SJCRH30 (cell line): ENCODE measurements around the gene DPM3. TPM values are rescaled to one million over a fixed set of nuclear protein-coding genes. Genes with fewer than 3 reads are reported as not detected.

Experiments
- DNase-seq, 2 experiments: peaks; one replicate each; pipeline ENCODE4 v3.0.0-alpha.2; 2015 to 2020
- H3K27ac ChIP-seq: fragments of 250-450 bp; sonication (Bioruptor Pico); 2 replicates; pipeline ENCODE4 v1.5.1; 2020; ENCODE audit warnings: mild to moderate bottlenecking, moderate library complexity
- H3K27me3 ChIP-seq: fragments of 250-450 bp; sonication (Bioruptor Pico); 2 replicates; pipeline ENCODE4 v1.5.1; 2020; ENCODE audit warnings: mild to moderate bottlenecking, moderate library complexity
- H3K36me3 ChIP-seq: fragments of 250-450 bp; sonication (Bioruptor Pico); 2 replicates; pipeline ENCODE4 v1.5.1; 2020; ENCODE audit warnings: mild to moderate bottlenecking, moderate library complexity
- H3K4me1 ChIP-seq: fragments of 250-450 bp; sonication (Bioruptor Pico); 2 replicates; pipeline ENCODE4 v1.5.1; 2020; ENCODE audit warnings: mild to moderate bottlenecking, moderate library complexity
- H3K4me3 ChIP-seq: fragments of 250-450 bp; sonication (Bioruptor Pico); 2 replicates; pipeline ENCODE4 v1.5.1; 2020; ENCODE audit warnings: mild to moderate bottlenecking, moderate library complexity
- H3K9me3 ChIP-seq: fragments of 250-450 bp; sonication (Bioruptor Pico); replicated peaks from 2 replicates; pipeline ENCODE4 v1.5.1; 2020; ENCODE audit warnings: mild to moderate bottlenecking, moderate library complexity
- total RNA-seq: library from RNA; depleted of rRNA; stranded (reverse); fragments of >200 nt; shearing (Covaris generic); gene quantifications from 2 replicates; pipeline ENCODE4 v1.2.3, GENCODE V29; 2014

DPM3 gene
- total RNA-seq, 1 experiment from 2014 or later: 16.1 TPM

DNA sequence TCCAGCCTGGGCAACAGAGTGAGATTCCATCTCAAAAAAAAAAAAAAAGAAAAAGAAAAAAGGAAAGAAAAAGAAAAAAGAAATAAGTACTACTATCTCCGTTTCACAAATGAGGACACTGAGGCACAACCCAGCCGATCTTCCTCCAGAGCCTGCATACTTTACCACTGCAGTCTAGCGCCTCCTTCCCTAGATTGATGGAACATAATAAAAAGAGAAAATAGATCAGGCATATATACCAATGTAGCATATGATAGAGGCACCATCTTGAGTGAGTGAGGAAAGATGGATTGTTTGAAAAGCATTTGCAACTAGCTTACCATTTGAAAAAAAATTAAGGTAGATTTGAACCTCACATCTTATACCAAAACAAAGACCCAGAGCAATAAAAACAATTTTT is 5.2 kb upstream of the DPM3 start:
- H3K4me1 ChIP-seq: no peaks in the 10 kb centered on the region

GRCh38 chr1:155141749-155142148 is 1.4 kb upstream of the DPM3 start:
- DNase-seq: no peak

More for the DNA sequence above, 5.2 kb upstream of the DPM3 start:
- no peaks in the 10 kb centered on the region for H3K9me3 ChIP-seq
- H3K27ac ChIP-seq: no peak overlapping the region
- no peak overlapping the region for H3K4me3 ChIP-seq
- H3K36me3 ChIP-seq: no peaks in the 10 kb centered on the region
- DNase-seq: no peak
- H3K27me3 ChIP-seq: no peaks in the 10 kb centered on the region

DNA sequence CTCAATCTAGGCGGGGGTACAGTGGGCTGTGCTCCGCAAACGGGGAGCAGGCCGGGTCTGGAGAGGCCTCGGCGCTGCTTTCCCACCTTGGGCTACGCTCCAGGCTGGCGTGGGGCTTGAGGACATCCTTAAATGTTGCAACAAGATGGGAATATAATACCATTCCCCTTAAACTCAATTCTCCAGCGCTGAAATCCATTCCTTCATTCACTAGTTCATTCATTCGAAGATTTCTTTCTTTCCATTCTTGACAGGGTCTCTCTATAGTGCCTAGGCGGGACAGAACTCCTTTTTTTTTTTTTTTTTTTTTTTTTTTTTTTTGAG is 261 bp upstream of the DPM3 start:
- Histone ChIP-seq H3K36me3 (no peaks in the 10 kb centered on the region), H3K4me1 (no peaks in the 10 kb centered on the region; the same call in 1 of the 2 replicates), H3K27me3 (no peaks in the 10 kb centered on the region), H3K4me3 (peak overlapping the region; percentile 88), H3K9me3 (no peaks in the 10 kb centered on the region), H3K27ac (peak overlapping the region; percentile 80; the same call in 1 of the 2 replicates)
- no peak for DNase-seq

More at GRCh38 chr1:155141749-155142148, 1.4 kb upstream of the DPM3 start:
- Histone ChIP-seq H3K4me3 (no peak overlapping the region), H3K4me1 (no peaks in the 10 kb centered on the region; the same call in 1 of the 2 replicates), H3K27ac (no peak overlapping the region), H3K27me3 (no peaks in the 10 kb centered on the region), H3K9me3 (no peaks in the 10 kb centered on the region), H3K36me3 (no peaks in the 10 kb centered on the region)

- no peak overlapping the region for H3K4me3 ChIP-seq
- H3K36me3 ChIP-seq: no peaks in the 10 kb centered on the region
- H3K27ac ChIP-seq: no peak overlapping the region
- H3K4me1 ChIP-seq: no peaks in the 10 kb centered on the region; the same call in 1 of the 2 replicates
- H3K9me3 ChIP-seq: no peaks in the 10 kb centered on the region
- H3K27me3 ChIP-seq: no peaks in the 10 kb centered on the region
- no peak for DNase-seq
Observed at GRCh38 chr1:155137154-155137949, 3.0 kb downstream of the DPM3 start.

DNA sequence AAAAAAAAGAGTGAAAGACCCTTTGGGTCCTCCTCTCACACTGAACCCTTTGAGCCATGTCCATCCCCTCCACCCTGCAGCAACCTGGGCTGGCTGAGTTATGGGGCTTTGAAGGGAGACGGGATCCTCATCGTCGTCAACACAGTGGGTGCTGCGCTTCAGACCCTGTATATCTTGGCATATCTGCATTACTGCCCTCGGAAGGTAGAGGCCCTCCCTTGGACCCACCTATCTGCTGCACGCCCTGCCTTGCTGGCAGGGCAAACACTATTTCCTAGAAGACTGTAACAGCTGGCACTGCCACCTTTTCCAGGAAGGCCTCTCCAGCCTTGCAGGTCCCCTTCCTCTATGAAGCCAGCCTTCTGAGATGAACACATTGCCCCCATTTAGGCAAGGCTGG is 3.6 kb downstream of the DPM3 start:
- H3K9me3 ChIP-seq: no peaks in the 10 kb centered on the region
- H3K4me3 ChIP-seq: peak overlapping the region; percentile 62
- no peak for DNase-seq
- H3K27me3 ChIP-seq: no peaks in the 10 kb centered on the region
- H3K4me1 ChIP-seq: no peaks in the 10 kb centered on the region; the same call in 1 of the 2 replicates
- no peaks in the 10 kb centered on the region for H3K36me3 ChIP-seq
- no peak overlapping the region; the same call in 1 of the 2 replicates for H3K27ac ChIP-seq

- peak within 1 kb of the TSS; percentile 59 for H3K27ac ChIP-seq
- no peaks in the 10 kb centered on the region; the same call in 1 of the 2 replicates for H3K4me1 ChIP-seq
- H3K27me3 ChIP-seq: no peaks in the 10 kb centered on the region
- H3K36me3 ChIP-seq: no peaks in the 10 kb centered on the region
- no peaks in the 10 kb centered on the region for H3K9me3 ChIP-seq
- DNase-seq: peak; percentile 94 to 96
- peak within 1 kb of the TSS; percentile 62 for H3K4me3 ChIP-seq
Observed at GRCh38 chr1:155135415-155136028, 4.8 kb downstream of the DPM3 start, which contains the start of gene SLC50A1. Gene SLC50A1 (plus strand): TSS chr1:155135852. CDS start chr1:155135912, 60 bp downstream.

DNA sequence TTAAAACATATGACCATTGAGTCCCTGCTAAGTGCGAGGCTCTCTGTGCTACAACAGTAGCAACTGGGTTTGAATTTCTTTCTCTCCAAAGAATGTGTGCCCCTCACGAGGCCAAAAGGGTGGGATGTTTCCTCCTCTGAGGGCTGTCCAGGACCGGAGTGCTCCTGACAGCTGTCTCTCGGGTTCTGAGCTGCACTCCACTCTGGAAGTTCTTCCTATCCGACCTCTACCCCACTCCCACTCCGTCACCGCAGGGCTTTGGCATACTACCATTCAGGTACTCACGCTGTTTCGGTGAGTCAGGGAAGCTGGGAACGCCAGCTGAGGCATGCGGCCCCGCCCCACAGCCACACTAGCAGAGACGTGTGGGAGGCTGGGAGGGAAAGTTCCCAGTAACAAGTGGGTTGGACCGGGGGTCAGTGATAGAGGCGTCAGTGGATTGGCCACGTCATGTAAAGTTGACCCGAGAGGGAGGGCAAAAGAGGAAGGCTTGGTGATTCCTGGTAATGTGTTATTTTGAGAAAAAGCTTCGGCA is 5.4 kb downstream of the DPM3 start:
- peak; percentile 70 to 76 for DNase-seq

GRCh38 chr1:155134322-155134721 is 6.0 kb downstream of the DPM3 start:
- no peaks in the 10 kb centered on the region for H3K36me3 ChIP-seq
- peaks cover 8% of the 10 kb centered on the region; the same call in 1 of the 2 replicates for H3K4me1 ChIP-seq
- no peak overlapping the region for H3K4me3 ChIP-seq
- H3K27ac ChIP-seq: peak overlapping the region; percentile 59; the same call in 1 of the 2 replicates
- no peaks in the 10 kb centered on the region for H3K9me3 ChIP-seq
- no peak for DNase-seq
- no peaks in the 10 kb centered on the region for H3K27me3 ChIP-seq

More for the DNA sequence above, 5.4 kb downstream of the DPM3 start:
- H3K9me3 ChIP-seq: no peaks in the 10 kb centered on the region
- H3K4me3 ChIP-seq: peak overlapping the region; percentile 62
- H3K4me1 ChIP-seq: peaks cover 2% of the 10 kb centered on the region; the same call in 1 of the 2 replicates
- H3K36me3 ChIP-seq: no peaks in the 10 kb centered on the region
- peak overlapping the region; percentile 59 for H3K27ac ChIP-seq
- no peaks in the 10 kb centered on the region for H3K27me3 ChIP-seq

DNA sequence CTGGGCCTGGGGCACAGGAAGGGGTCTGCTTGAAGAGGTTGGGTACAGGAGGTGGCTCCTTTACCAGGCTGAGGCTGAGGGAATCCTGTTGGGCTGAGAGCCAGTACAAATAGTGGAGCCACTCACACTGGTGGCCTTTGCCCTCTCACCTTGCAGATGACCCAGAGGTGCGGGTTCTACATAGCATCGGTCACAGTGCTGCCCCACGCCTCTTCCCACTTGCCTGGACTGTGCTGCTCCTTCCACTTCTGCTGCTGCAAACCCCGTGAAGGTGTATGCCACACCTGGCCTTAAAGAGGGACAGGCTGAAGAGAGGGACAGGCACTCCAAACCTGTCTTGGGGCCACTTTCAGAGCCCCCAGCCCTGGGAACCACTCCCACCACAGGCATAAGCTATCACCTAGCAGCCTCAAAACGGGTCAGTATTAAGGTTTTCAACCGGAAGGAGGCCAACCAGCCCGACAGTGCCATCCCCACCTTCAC is 6.5 kb downstream of the DPM3 start:
- no peak overlapping the region for H3K4me3 ChIP-seq
- no peaks in the 10 kb centered on the region for H3K36me3 ChIP-seq
- H3K4me1 ChIP-seq: peaks cover 13% of the 10 kb centered on the region
- H3K27me3 ChIP-seq: peaks cover under 1% of the 10 kb centered on the region; the same call in 1 of the 2 replicates
- no peak for DNase-seq
- no peaks in the 10 kb centered on the region for H3K9me3 ChIP-seq
- no peak overlapping the region for H3K27ac ChIP-seq

- Histone ChIP-seq H3K9me3 (no peaks in the 10 kb centered on the region), H3K4me3 (no peak overlapping the region), H3K4me1 (peaks cover 22% of the 10 kb centered on the region), H3K36me3 (no peaks in the 10 kb centered on the region), H3K27ac (no peak overlapping the region), H3K27me3 (peaks cover 8% of the 10 kb centered on the region; the same call in 1 of the 2 replicates)
- DNase-seq: no peak
Observed at GRCh38 chr1:155131856-155132255, 8.5 kb downstream of the DPM3 start.

DNA sequence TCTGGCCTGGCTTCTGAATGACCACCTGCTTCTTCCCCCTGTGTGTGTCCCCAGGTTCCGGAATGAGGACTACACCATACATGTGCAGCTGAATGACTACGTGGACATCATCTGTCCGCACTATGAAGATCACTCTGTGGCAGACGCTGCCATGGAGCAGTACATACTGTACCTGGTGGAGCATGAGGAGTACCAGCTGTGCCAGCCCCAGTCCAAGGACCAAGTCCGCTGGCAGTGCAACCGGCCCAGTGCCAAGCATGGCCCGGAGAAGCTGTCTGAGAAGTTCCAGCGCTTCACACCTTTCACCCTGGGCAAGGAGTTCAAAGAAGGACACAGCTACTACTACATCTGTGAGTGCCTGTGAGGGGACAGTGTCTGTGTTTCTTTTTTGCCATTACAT is 9.0 kb downstream of the DPM3 start:
- no peak for DNase-seq
- peaks cover 8% of the 10 kb centered on the region; the same call in 1 of the 2 replicates for H3K27me3 ChIP-seq
- no peaks in the 10 kb centered on the region for H3K36me3 ChIP-seq
- H3K4me1 ChIP-seq: peaks cover 26% of the 10 kb centered on the region
- no peak overlapping the region for H3K4me3 ChIP-seq
- no peaks in the 10 kb centered on the region for H3K9me3 ChIP-seq
- no peak overlapping the region for H3K27ac ChIP-seq

DNA sequence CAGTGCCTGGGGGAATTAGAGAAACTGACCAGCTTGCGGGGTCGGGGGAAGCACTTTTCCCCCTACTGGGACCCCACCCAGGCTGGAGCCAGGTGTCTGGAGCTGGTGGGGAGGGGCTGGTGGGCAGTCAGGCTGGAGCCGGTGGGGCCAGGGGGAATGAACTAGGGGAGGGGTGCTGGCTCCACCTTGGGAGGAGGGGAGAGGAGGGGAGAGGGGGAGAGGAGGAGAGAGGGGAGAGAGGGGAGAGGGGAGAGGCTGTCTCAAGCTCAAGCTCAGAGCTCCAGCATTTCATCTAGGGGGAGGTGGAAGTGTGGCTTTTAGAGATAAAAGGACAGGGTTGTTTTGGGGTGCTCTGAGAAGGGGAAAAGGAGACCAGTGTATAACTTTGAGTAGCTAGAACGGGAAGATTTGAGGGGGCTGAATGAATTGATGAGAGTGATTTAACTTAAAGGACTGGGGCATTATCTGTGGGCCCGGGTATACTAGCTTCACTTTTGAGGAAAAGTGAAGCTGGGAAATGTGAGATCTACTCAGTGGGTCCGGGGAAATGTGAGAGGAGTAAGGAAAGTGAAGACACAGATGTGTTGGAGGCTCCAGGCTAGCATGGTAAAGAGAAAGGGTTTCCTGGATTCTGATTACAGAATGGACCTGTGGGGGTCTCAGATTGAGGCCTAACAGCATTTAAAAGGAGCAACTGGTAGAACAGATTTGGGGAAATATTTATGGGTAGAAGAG is 9.9 kb downstream of the DPM3 start:
- Histone ChIP-seq H3K36me3 (no peaks in the 10 kb centered on the region), H3K27ac (no peak overlapping the region), H3K4me3 (no peak overlapping the region), H3K27me3 (peaks cover 11% of the 10 kb centered on the region; the same call in 1 of the 2 replicates), H3K4me1 (peaks cover 34% of the 10 kb centered on the region), H3K9me3 (no peaks in the 10 kb centered on the region)
- no peak for DNase-seq

DNA sequence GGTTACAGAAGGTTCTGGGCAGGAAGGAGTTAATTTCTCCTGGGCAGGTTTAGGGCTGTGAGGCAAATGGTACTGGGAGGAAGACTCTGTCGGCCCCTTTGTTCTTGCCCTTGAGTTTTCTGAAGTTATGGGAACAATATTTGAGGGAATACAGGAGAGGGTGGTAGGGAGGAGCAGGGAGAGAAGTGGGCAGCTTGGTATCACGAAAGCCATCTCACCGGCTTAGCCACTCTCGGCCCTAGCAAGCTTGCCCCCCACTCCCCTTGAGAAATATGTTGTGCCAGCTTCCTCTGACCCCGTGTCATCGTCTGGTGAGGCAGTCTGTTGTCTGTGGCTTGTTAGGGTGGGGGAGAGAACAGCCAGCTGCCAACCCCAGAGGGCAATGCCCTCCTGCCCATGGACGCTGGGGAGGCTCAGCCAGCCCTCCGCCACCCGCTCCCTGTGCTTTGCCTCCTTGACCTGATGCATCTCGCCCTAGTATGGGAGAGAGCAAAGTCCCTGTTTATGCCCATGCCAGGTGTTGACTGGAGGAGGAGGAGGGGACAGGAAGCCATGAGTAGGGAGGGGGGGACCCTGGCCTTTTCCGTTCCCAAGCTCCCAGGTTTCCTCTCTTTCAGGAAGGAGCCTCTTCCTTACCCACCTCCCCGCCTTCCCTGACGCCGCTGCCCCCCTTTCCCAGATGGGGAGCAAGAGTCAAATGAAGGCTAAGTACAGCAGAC is 11.4 kb downstream of the DPM3 start:
- Histone ChIP-seq H3K4me1 (peaks cover 49% of the 10 kb centered on the region), H3K27me3 (peaks cover 11% of the 10 kb centered on the region; the same call in 1 of the 2 replicates), H3K4me3 (no peak overlapping the region; the same call in 1 of the 2 replicates), H3K36me3 (no peaks in the 10 kb centered on the region), H3K9me3 (no peaks in the 10 kb centered on the region), H3K27ac (no peak overlapping the region)
- no peak for DNase-seq
